HG03521 (cell line): Measurements from ENCODE around the gene CRHR1.

ENCODE experiments used
- ATAC-seq: cut with Tn5 transposase; IDR thresholded peaks from one replicate; pipeline ENCODE4 v1.9.1; 2021; ENCODE audit warnings: mild to moderate bottlenecking, moderate library complexity; ENCODE audit not compliant: unreplicated experiment

Gene CRHR1

GRCh38 chr17:45841186-45841585, 57.1 kb downstream of the CRHR1 start:
- ATAC-seq: no peak

- no peak for ATAC-seq
These were observed 57.9 kb downstream of the CRHR1 start for GRCh38 chr17:45841883-45842525.

GRCh38 chr17:45843722-45844121, 59.6 kb downstream of the CRHR1 start:
- ATAC-seq: no peak

- ATAC-seq: no peak
These were observed 60.7 kb downstream of the CRHR1 start, which contains the start of gene SPPL2C for GRCh38 chr17:45844695-45845375. SPPL2C (plus strand) TSS chr17:45844881; CDS start chr17:45844907, 26 bp downstream.

GRCh38 chr17:45845376-45846185, 61.5 kb downstream of the CRHR1 start:
- ATAC-seq: no peak

GRCh38 chr17:45846223-45846622, 62.1 kb downstream of the CRHR1 start:
- no peak for ATAC-seq

GRCh38 chr17:45846646-45847045, 62.5 kb downstream of the CRHR1 start:
- no peak for ATAC-seq

- ATAC-seq: no peak
These were observed 63.0 kb downstream of the CRHR1 start for GRCh38 chr17:45847101-45847500.

- ATAC-seq: no peak
These were observed 63.6 kb downstream of the CRHR1 start for GRCh38 chr17:45847747-45848146.

- no peak for ATAC-seq
These were observed 64.3 kb downstream of the CRHR1 start for GRCh38 chr17:45848405-45848804.

GRCh38 chr17:45848868-45849535, 64.9 kb downstream of the CRHR1 start:
- no peak for ATAC-seq

GRCh38 chr17:45849536-45849990, 65.4 kb downstream of the CRHR1 start:
- no peak for ATAC-seq

- ATAC-seq: no peak
These were observed 65.9 kb downstream of the CRHR1 start for GRCh38 chr17:45850011-45850410.

GRCh38 chr17:45850468-45850867, 66.3 kb downstream of the CRHR1 start:
- no peak for ATAC-seq

- ATAC-seq: no peak
These were observed 66.9 kb downstream of the CRHR1 start for GRCh38 chr17:45851022-45851421.

- ATAC-seq: no peak
These were observed 67.3 kb downstream of the CRHR1 start for GRCh38 chr17:45851464-45851863.

- no peak for ATAC-seq
These were observed 67.8 kb downstream of the CRHR1 start for GRCh38 chr17:45851873-45852272.

- ATAC-seq: no peak
These were observed 68.6 kb downstream of the CRHR1 start for GRCh38 chr17:45852535-45853297.

GRCh38 chr17:45854209-45854608, 70.1 kb downstream of the CRHR1 start:
- no peak for ATAC-seq

GRCh38 chr17:45855691-45856336, 71.7 kb downstream of the CRHR1 start:
- ATAC-seq: no peak
